GM19467 (cell line): ENCODE measurements around the gene LTA.
A peak's percentile ranks its signal among the peaks of the same experiment; 100 is the strongest.

ENCODE experiments used
- ATAC-seq: cut with Tn5 transposase; IDR thresholded peaks from one replicate; pipeline ENCODE4 v1.9.1; 2021; ENCODE audit warnings: mild to moderate bottlenecking, moderate library complexity; ENCODE audit not compliant: unreplicated experiment

The LTA gene

DNA sequence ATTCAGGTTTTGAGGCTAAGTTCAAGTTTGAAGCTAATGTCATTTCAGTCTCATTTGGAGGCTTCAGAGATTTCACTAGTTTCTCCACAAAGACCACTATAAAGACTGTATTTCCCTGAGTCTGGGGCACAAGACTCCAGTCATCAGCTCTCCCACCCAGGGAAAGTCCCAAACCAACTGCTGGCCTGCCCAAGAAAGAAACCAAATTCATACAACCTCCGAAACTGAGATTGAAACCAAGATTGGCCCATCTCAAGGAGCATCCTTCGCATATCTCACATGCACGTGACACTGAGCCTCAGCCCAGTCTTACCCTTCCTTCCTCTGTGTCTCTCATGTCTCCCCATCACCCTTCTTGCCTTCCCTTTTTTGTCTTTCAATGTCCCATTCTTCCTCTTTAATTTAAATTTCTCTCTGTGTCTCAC lies 3.5 kb upstream of the LTA start:
- ATAC-seq, result peak; percentile 59

- ATAC-seq, result no peak
These were observed 2.1 kb upstream of the LTA start for GRCh38 chr6:31569861-31570536.

- no peak for ATAC-seq
These were observed 1.4 kb downstream of the LTA start for GRCh38 chr6:31573239-31574105.

DNA sequence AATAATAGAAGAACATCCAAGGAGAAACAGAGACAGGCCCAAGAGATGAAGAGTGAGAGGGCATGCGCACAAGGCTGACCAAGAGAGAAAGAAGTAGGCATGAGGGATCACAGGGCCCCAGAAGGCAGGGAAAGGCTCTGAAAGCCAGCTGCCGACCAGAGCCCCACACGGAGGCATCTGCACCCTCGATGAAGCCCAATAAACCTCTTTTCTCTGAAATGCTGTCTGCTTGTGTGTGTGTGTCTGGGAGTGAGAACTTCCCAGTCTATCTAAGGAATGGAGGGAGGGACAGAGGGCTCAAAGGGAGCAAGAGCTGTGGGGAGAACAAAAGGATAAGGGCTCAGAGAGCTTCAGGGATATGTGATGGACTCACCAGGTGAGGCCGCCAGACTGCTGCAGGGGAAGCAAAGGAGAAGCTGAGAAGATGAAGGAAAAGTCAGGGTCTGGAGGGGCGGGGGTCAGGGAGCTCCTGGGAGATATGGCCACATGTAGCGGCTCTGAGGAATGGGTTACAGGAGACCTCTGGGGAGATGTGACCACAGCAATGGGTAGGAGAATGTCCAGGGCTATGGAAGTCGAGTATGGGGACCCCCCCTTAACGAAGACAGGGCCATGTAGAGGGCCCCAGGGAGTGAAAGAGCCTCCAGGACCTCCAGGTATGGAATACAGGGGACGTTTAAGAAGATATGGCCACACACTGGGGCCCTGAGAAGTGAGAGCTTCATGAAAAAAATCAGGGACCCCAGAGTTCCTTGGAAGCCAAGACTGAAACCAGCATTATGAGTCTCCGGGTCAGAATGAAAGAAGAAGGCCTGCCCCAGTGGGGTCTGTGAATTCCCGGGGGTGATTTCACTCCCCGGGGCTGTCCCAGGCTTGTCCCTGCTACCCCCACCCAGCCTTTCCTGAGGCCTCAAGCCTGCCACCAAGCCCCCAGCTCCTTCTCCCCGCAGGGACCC lies 2.3 kb downstream of the LTA start:
- no peak for ATAC-seq

DNA sequence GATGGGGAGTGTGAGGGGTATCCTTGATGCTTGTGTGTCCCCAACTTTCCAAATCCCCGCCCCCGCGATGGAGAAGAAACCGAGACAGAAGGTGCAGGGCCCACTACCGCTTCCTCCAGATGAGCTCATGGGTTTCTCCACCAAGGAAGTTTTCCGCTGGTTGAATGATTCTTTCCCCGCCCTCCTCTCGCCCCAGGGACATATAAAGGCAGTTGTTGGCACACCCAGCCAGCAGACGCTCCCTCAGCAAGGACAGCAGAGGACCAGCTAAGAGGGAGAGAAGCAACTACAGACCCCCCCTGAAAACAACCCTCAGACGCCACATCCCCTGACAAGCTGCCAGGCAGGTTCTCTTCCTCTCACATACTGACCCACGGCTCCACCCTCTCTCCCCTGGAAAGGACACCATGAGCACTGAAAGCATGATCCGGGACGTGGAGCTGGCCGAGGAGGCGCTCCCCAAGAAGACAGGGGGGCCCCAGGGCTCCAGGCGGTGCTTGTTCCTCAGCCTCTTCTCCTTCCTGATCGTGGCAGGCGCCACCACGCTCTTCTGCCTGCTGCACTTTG lies 3.3 kb downstream of the LTA start, which contains the start of gene TNF:
TSS of gene TNF (plus strand) at position 231 of the 567 bp plus-strand sequence. CDS start at position 408, 177 bp downstream.
- no peak for ATAC-seq

- ATAC-seq, result no peak
These were observed 4.0 kb downstream of the LTA start for GRCh38 chr6:31575952-31576685.

GRCh38 chr6:31576897-31577578 lies 4.9 kb downstream of the LTA start:
- ATAC-seq, result no peak

- ATAC-seq, result no peak
These were observed 5.5 kb downstream of the LTA start for GRCh38 chr6:31577579-31577966.

- ATAC-seq, result no peak
These were observed 6.4 kb downstream of the LTA start for GRCh38 chr6:31578184-31579118.

GRCh38 chr6:31579119-31579505 lies 7.0 kb downstream of the LTA start:
- ATAC-seq, result no peak

DNA sequence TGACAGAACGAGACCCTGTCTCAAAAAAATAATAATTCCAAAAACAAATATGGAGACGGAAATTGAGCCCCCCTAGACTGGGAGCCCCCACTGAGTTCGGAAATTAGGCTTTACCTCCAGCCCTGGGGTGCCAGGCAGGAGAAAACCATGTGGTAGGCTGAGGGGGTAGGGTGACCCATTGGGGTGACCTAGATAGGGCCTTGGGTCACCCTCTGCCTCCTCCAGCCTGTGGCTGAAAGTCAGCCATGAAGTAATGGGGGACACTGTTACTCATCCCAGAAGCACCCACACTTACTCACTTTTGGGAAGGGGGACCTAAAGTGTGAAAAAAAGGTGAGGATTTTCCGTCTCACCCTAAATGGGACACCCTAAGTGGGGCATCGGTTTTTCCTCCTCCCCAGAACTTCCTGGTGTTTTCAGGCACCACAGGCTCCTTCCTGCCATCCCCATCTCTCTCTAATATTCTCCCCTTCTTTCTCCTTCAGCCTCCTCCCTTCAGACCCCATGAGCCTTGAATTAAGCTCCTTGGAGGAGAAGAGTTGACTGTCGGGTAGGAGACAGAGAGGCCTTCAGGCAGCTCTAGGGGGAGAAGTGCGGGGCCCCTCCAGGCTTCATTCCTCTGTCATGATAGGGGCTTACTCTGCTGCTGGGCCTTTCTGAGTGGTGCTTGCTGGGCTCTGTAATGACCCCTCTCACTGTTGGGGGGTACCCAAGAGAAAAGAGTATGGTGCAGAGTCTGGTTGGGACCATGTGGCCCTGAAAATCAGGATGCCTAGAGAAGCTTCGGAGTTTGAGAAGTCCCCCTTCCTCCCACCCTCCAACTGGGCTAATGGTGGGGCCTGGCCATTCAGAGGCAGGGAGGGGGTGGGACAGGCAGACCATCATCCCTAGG lies 7.7 kb downstream of the LTA start:
- ATAC-seq, result no peak

DNA sequence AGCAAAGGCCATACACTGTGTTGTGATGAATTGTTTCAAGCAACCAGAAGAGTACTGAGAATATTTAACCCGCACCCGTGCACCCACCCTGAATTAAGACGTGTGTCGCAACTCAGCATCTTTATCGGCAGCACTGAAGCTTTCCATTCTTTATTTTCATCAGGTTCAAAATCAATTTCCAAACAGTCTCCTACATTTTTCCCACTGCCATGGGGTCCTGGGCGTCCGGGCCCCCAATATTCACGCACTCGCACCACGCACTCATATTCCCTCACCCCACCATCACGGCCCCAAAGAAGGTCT lies 8.3 kb downstream of the LTA start:
- no peak for ATAC-seq

DNA sequence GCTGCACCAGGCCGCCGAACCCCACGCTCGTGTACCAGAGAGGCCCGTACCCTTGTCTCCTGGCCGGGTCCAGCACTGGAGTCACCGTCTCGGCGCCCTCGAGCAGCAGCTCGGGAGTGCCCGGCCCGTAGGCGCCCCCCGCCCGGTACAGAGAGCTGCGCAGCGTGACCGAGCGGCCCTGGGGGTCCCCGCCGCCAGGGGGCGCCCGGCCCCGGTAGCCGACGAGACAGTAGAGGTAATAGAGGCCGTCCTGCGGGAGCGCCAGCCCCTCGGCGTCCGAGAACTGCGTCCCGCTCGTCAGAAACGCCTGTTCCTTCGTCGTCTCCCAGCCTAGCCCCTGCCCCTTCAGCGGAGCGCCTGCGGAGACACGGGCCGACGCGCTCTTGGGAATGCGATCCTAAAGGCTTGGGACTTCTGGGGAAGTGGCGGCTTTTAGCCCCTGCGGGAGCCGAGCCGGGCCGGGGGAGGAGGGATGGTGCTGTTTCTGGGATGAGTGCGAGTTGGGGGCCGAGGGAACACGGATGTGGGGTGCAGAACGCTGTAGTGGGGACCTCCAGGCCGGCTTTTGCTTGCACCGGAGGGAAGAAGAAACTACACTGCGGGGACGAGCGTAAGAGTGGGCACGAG lies 8.8 kb downstream of the LTA start:
- ATAC-seq, result peak; percentile 51

- ATAC-seq, result no peak
These were observed 9.5 kb downstream of the LTA start for GRCh38 chr6:31581434-31582229.

DNA sequence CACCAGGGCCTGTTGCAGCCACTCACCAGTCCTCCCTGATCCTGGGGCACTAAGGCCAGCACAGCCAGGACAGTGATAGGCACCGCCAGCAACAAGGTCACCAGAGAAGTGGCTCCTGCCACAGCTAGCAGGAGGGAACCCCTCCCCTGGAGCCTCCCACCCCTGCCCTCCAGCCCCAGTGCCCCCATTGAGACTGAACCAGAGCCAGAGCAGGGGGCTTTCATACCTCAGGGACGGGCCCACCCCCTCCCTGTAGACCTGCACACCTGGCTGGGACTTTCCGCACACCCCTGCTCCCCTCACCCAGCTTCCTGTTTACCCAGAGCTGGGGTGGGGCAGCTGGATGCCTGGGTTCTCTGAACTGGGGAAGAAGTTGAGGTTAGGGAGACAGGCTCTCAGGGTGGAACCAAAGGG lies 10.1 kb downstream of the LTA start, which contains the start of gene LTB:
TSS of gene LTB (minus strand) at position 195 of the 414 bp plus-strand sequence. CDS start at position 188, 7 bp downstream.
- no peak for ATAC-seq

DNA sequence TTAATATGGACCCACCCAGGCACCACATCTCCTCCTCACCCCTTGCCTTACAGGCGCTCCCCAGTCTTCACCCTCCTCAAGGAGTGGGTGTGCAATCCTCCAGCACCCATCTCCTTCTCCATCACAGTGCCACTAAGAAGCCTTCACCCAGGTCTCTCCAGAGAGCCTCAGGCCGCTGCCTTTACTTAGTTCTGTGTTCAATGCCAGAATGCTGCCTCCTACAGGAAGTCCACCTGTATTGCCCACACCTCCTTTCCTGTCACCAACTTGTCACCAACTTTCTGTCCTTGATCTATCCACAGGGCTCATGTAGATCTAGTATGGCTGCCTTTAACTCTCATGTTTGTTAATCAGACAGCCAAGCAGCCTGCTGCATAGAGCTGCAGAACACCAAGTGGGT lies 13.4 kb downstream of the LTA start:
- no peak for ATAC-seq
